A673 (cell line): ENCODE results near the gene NECTIN4. TPM values are rescaled to one million over a fixed set of nuclear protein-coding genes. Genes with fewer than 3 reads are reported as not detected.

ENCODE experiments used
- BruUV-seq: library from RNA; stranded (reverse); fragments of 400-500 nt; replicated peaks from 2 replicates; lab custom pipeline; 2021; lab: Mats Ljungman, UMichigan
- CTCF ChIA-PET: fragments of 300-600 bp; sonication (Branson Sonifier 250); formaldehyde crosslinking; loops from one replicate; lab custom pipeline; 2022; ENCODE audit warnings: antibody characterized with exemption; lab: Charles Lee
- POLR2A ChIA-PET: fragments of 300-600 bp; sonication (Branson Sonifier 250); formaldehyde crosslinking; loops from one replicate; lab custom pipeline; 2022; ENCODE audit warnings: antibody characterized with exemption; ENCODE audit not compliant: low non-redundant PET; lab: Charles Lee
- DNase-seq: peaks from one replicate; pipeline ENCODE4 v3.0.0-alpha.2; 2015; ENCODE audit warnings: low spot score
- H3K27ac ChIP-seq: fragments of 200-600 bp; sonication (generic); 2 replicates; pipeline ENCODE4 v1.5.1; 2016; ENCODE audit warnings: mixed run types, low read depth, mild to moderate bottlenecking, mixed read lengths, antibody characterized with exemption, low read length; ENCODE audit not compliant: poor library complexity, severe bottlenecking
- H3K27me3 ChIP-seq: fragments of 200-600 bp; sonication (generic); replicated peaks from 2 replicates; pipeline ENCODE4 v1.6.1; 2017; ENCODE audit warnings: mixed run types, low read depth, mild to moderate bottlenecking, mixed read lengths, antibody characterized with exemption, low read length; ENCODE audit not compliant: insufficient read depth, poor library complexity
- H3K36me3 ChIP-seq: fragments of 200-600 bp; sonication (generic); 2 replicates; pipeline ENCODE4 v1.6.1; 2016; ENCODE audit warnings: mixed run types, mild to moderate bottlenecking, mixed read lengths, antibody characterized with exemption, low read length; ENCODE audit not compliant: insufficient read depth, poor library complexity, severe bottlenecking
- H3K4me1 ChIP-seq: fragments of 200-600 bp; sonication (generic); 2 replicates; pipeline ENCODE4 v1.6.1; 2017; ENCODE audit warnings: mixed run types, mild to moderate bottlenecking, mixed read lengths, antibody characterized with exemption, low read length; ENCODE audit not compliant: insufficient read depth, poor library complexity, severe bottlenecking
- H3K4me3 ChIP-seq: fragments of 200-600 bp; sonication (generic); 2 replicates; pipeline ENCODE4 v1.5.1; 2016; ENCODE audit warnings: low read depth, mixed run types, mild to moderate bottlenecking, mixed read lengths, low read length; ENCODE audit not compliant: poor library complexity, severe bottlenecking
- H3K9me3 ChIP-seq: fragments of 200-600 bp; sonication (generic); 2 replicates; pipeline ENCODE4 v1.6.1; 2016; ENCODE audit warnings: mixed run types, low read depth, mild to moderate bottlenecking, mixed read lengths, antibody characterized with exemption, low read length; ENCODE audit not compliant: poor library complexity, severe bottlenecking
- EZH2 ChIP-seq: fragments of 200-600 bp; sonication (generic); IDR thresholded peaks from 2 replicates; pipeline ENCODE4 v1.6.1; 2017; ENCODE audit warnings: borderline replicate concordance, low read depth, mild to moderate bottlenecking, mixed read lengths, antibody characterized with exemption, low read length; ENCODE audit not compliant: poor library complexity, severe bottlenecking
- intact Hi-C: fragments of 100-400 bp; cut with micrococcal nuclease; formaldehyde crosslinking; loops from one replicate; pipeline ENCODE4 v1.10.0; 2022; ENCODE audit not compliant: unreplicated experiment
- total RNA-seq: library from RNA; stranded (reverse); gene quantifications from 2 replicates; pipeline ENCODE4 v1.2.3, GENCODE V29; 2021
- TF ChIP-seq, protein P1 (sequence below): fragments of 300-800, 200-600 bp; sonication (generic); conservative IDR thresholded peaks from 2 replicates; pipeline ENCODE4 v1.5.1; 2017; ENCODE audit warnings: low read depth, mild to moderate bottlenecking, antibody characterized with exemption, low read length, moderate library complexity, mixed read lengths

Gene NECTIN4
- total RNA-seq, 1 experiment from 2014 or later: not detected

DNA sequence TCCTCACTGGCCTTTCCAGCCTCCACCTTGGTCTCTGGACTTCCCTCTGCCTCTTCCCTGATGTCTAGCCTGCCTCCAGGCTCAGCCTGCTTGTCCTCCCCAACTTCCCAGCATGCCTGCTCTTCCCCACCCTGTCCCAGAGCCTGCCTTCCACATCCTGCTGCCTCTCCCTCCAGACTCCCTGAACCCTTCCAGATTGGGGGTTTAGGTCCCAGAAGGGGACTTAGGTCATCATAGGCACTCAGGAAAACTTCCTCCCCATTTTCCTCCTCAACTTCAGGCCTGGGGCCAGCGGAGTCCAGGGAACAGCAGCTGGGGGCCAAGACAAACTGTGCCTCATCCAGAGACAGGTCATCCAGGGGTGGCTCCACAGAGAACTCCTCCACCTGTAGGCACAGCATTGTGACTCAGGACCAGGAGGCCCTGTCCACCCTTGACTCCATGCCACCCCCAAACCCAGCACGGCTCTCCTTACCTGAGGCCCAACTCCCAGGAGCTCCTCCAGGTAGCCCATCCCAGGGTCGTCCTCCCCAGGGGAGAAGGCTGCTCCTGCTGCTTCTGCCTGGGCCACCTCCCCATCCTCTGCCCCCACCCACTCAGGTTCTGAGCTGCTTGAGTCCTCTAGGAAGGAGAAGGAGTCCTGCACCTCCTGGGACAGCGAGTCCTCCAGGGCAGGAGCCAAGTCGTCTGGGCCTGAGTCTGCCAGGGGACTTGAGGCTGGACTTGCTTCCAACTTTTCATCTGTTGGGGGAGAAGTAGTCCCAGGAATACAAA, 40.2 kb downstream of the NECTIN4 start:
- H3K4me1 ChIP-seq: peaks cover 13% of the 10 kb centered on the region
- no peak for DNase-seq
- H3K4me3 ChIP-seq: no peak overlapping the region
- no peaks in the 10 kb centered on the region for H3K9me3 ChIP-seq
- CTCF ChIA-PET: no interaction called here
- no TSS peak for BruUV-seq
- H3K27me3 ChIP-seq: no peaks in the 10 kb centered on the region
- POLR2A ChIA-PET: no interaction called here
- intact Hi-C loops: loop anchor here (5.0 kb wide), 1 partner anchor 43 kb away; no protein-coding TSS in a partner anchor
- no peak overlapping the region for H3K27ac ChIP-seq
- no peaks in the 10 kb centered on the region for H3K36me3 ChIP-seq
- TF ChIP-seq, protein P1, sequence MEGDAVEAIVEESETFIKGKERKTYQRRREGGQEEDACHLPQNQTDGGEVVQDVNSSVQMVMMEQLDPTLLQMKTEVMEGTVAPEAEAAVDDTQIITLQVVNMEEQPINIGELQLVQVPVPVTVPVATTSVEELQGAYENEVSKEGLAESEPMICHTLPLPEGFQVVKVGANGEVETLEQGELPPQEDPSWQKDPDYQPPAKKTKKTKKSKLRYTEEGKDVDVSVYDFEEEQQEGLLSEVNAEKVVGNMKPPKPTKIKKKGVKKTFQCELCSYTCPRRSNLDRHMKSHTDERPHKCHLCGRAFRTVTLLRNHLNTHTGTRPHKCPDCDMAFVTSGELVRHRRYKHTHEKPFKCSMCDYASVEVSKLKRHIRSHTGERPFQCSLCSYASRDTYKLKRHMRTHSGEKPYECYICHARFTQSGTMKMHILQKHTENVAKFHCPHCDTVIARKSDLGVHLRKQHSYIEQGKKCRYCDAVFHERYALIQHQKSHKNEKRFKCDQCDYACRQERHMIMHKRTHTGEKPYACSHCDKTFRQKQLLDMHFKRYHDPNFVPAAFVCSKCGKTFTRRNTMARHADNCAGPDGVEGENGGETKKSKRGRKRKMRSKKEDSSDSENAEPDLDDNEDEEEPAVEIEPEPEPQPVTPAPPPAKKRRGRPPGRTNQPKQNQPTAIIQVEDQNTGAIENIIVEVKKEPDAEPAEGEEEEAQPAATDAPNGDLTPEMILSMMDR: no peak
- TF ChIP-seq EZH2: no peak

DNA sequence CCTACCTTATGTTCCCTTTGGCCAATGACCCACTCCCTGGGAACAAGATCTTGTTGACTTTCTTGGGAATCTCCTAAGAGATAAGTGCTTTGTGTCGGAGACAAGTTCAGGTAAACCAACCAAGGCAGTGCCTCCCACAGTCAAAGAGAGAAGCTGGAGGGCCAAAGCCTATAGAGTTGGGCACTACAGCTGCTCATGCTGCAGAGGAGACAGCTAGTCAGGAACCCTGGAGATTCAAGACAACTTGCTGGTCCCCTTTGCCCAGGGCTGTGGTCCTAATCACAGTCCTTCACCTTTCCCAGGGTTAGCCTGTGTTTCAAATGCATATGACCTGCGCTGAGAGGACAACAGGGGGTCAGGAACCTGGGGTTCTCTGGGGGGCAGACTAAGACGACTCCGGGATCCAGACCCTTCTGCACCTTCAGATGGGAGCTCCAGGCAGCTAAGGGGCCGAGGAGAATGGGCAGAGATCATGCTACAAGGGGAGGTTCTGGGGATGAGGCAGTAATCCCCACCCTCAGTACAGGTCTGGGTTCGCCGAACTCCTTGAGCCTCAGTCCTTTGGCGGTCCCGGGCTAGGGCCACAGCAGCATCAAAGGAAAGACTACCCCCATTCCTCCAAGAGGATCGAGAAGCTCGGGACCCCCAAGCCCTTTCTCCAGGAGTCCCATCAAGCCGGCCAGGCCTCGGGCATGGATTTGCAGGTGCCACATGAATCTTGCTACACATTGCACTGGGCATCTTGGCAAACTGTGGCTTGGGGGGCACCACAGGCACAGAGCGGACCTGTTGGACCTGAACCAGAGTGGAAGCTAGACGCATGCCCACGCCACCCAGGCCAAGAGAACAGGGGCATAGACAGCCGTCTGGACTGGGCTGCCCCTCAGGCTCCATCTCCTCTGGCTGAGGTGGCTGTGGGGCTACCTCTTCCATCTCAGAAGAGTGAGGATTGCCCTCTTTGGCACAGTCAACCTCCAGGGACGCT, 41.6 kb downstream of the NECTIN4 start:
- intact Hi-C loops: loop anchor here (5.0 kb wide), 1 partner anchor 45 kb away; no protein-coding TSS in a partner anchor
- H3K4me3 ChIP-seq: no peak overlapping the region
- H3K27me3 ChIP-seq: no peaks in the 10 kb centered on the region
- DNase-seq: no peak
- no peaks in the 10 kb centered on the region for H3K9me3 ChIP-seq
- ChIA-PET POLR2A (no interaction called here), CTCF (interaction anchor here (0.5 kb wide), 1 partner anchor 271 kb away, joined by 4 read pairs; no protein-coding TSS in a partner anchor)
- BruUV-seq: no TSS peak
- H3K4me1 ChIP-seq: no peaks in the 10 kb centered on the region
- no peak for TF ChIP-seq EZH2
- TF ChIP-seq, protein P1: no peak
- H3K27ac ChIP-seq: no peak overlapping the region
- H3K36me3 ChIP-seq: peaks cover 5% of the 10 kb centered on the region

DNA sequence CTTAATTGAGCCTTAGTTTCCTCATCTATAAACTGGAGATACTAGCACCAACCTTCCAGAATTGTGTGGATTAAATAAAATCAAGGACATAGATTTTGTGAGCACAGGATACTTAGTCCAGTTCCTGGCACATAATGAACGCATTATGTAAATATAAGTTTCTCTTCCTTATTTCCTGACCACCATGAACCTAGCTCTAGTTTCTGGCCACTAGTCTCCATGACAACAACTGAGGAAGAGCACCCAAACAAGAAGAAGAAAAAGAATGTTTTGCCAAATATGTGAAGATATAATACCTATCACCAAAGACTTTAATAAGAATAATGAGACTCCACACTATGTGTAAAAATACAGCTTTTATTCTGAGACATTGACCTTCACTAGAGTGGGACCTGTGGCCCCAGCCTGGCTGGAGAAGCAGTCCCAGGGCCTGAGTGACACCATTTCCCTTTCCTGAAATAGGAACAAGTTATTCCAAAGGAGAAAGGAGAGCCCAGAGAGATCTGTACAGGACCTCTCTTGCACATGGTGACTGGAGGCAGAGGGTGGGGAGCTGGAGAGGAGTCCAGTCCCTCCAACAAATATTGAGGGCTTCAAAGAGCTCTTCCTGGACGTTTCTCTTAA, 42.6 kb downstream of the NECTIN4 start:
- Histone ChIP-seq H3K27ac (peak overlapping the region; percentile 85), H3K4me1 (no peaks in the 10 kb centered on the region), H3K36me3 (peaks cover 15% of the 10 kb centered on the region), H3K27me3 (no peaks in the 10 kb centered on the region), H3K4me3 (peak overlapping the region; percentile 70), H3K9me3 (no peaks in the 10 kb centered on the region)
- ChIA-PET POLR2A (interaction anchor here (0.7 kb wide), 1 partner anchor 104 kb away, joined by 4 read pairs; no protein-coding TSS in a partner anchor), CTCF (interaction anchor here (0.5 kb wide), 1 partner anchor 272 kb away, joined by 4 read pairs; no protein-coding TSS in a partner anchor)
- intact Hi-C loops: loop anchor here (5.0 kb wide), 1 partner anchor 46 kb away; no protein-coding TSS in a partner anchor
- no peak for DNase-seq
- TF ChIP-seq, protein P1: no peak
- TF ChIP-seq EZH2: no peak
- BruUV-seq: no TSS peak
